ENCODE results near the gene SHB. TPM values are rescaled to one million over a fixed set of nuclear protein-coding genes. Genes with fewer than 3 reads are reported as not detected.

Gene SHB
- polyA plus RNA-seq, 2 of the 4 experiments (the other 2 are of a cell fraction) = 15.4 to 22.0 TPM

- peaks cover 5% of the 10 kb centered on the region for H3K4me1 ChIP-seq
- ATAC-seq (no peak), FAIRE-seq (no peak), DNase-seq (ENCODE audit: low read depth in 1 of 2, low spot score in 1 of 2) (no peak)
- CTCF ChIA-PET = interaction anchor here (0.9 kb wide), 1 partner anchor 28 kb away, joined by 3 read pairs; no protein-coding TSS in a partner anchor
- no peaks in the 10 kb centered on the region for H3K9me3 ChIP-seq
- no peak overlapping the region for H3K27ac ChIP-seq
- no peak overlapping the region for H3K4me2 ChIP-seq
- H3K4me3 ChIP-seq = no peak overlapping the region
- 93% methylated on average over 5 of the region's 5 CpGs for WGBS (ENCODE audit: missing lambda C conversion rate)
- TF ChIP-seq POLR2A (IDR thresholded peaks at IDR 0.05; ENCODE audit: low read length) (no peak), FOSL2 (IDR thresholded peaks at IDR 0.05) (no peak), FOSL2 (CRISPR knock-in tag; IDR thresholded peaks at IDR 0.05) (no peak), HMGXB4 (CRISPR knock-in tag; IDR thresholded peaks at IDR 0.05; ENCODE audit: borderline replicate concordance) (no peak), CHD2 (IDR thresholded peaks at IDR 0.05; ENCODE audit: low read length, partially characterized antibody) (no peak), ZSCAN20 (CRISPR knock-in tag; IDR thresholded peaks at IDR 0.05) (no peak), TP53 (CRISPR knock-in tag; IDR thresholded peaks at IDR 0.05) (no peak), RAD21 (conservative IDR thresholded peaks at IDR 0.05 in 1 of 2, IDR thresholded peaks at IDR 0.05 in 1 of 2) (no peak), CHD4 (IDR thresholded peaks at IDR 0.05; ENCODE audit: borderline replicate concordance) (no peak)
- POLR2A ChIA-PET = no interaction called here
These were observed 79.3 kb downstream of the SHB start for GRCh38 chr9:37989701-37990100.

- ChIA-PET POLR2A (no interaction called here), CTCF (interaction anchor here (0.6 to 2.6 kb wide), 8 partner anchors 8 to 1223 kb away, joined by 3 to 15 read pairs (median 4); no protein-coding TSS in a partner anchor)
- 97% methylated on average over 2 of the region's 2 CpGs for WGBS (ENCODE audit: missing lambda C conversion rate)
- ATAC-seq (no peak), FAIRE-seq (no peak), DNase-seq (ENCODE audit: low read depth in 1 of 2, low spot score in 1 of 2) (no peak)
- no peak overlapping the region for H3K4me3 ChIP-seq
- no peak overlapping the region for H3K4me2 ChIP-seq
- no peak for TF ChIP-seq TP53 (CRISPR knock-in tag; IDR thresholded peaks at IDR 0.05)
- TF ChIP-seq EHMT2 (IDR thresholded peaks at IDR 0.05; ENCODE audit: low read depth) = no peak
- TF ChIP-seq MAZ (IDR thresholded peaks at IDR 0.05; ENCODE audit: borderline replicate concordance, low read depth, low read length) = no peak
- no peak for TF ChIP-seq HOXA7 (CRISPR knock-in tag; IDR thresholded peaks at IDR 0.05)
- no peak for TF ChIP-seq ZNF302 (CRISPR knock-in tag; IDR thresholded peaks at IDR 0.05)
- TF ChIP-seq GATA3 (IDR thresholded peaks at IDR 0.05; ENCODE audit: borderline replicate concordance) = no peak
- no peak for TF ChIP-seq RARB (CRISPR knock-in tag; IDR thresholded peaks at IDR 0.05)
- TF ChIP-seq HMGXB4 (CRISPR knock-in tag; IDR thresholded peaks at IDR 0.05; ENCODE audit: borderline replicate concordance) = no peak
- TF ChIP-seq SMC3 (IDR thresholded peaks at IDR 0.05) = no peak
- no peak for TF ChIP-seq NPAS2 (CRISPR knock-in tag; IDR thresholded peaks at IDR 0.05; ENCODE audit: borderline replicate concordance)
- no peak for TF ChIP-seq HEYL (CRISPR knock-in tag; IDR thresholded peaks at IDR 0.05)
- TF ChIP-seq MAFK (IDR thresholded peaks at IDR 0.05; ENCODE audit: partially characterized antibody) = no peak
- TF ChIP-seq RFX5 (IDR thresholded peaks at IDR 0.05) = no peak
- no peak for TF ChIP-seq TFCP2L1 (CRISPR knock-in tag; IDR thresholded peaks at IDR 0.05)
- no peak for TF ChIP-seq ESRRA (IDR thresholded peaks at IDR 0.05; ENCODE audit: borderline replicate concordance, low read length)
- TF ChIP-seq JUNB (IDR thresholded peaks at IDR 0.05) = no peak
- no peak for TF ChIP-seq SREBF2 (IDR thresholded peaks at IDR 0.05)
- no peaks in the 10 kb centered on the region for H3K9me3 ChIP-seq
- peaks cover 3% of the 10 kb centered on the region; the same call in 1 of the 3 replicates for H3K4me1 ChIP-seq
- H3K27ac ChIP-seq = no peak overlapping the region
These were observed 80.4 kb downstream of the SHB start for GRCh38 chr9:37988602-37989001.

Measured in A549 (cell line).